GM06990 (cell line): ENCODE data around the gene LGSN.
A peak's percentile ranks its signal among the peaks of the same experiment; 100 is the strongest.

Source experiments
- DNase-seq: peaks from one replicate; pipeline ENCODE4 v3.0.0-alpha.2; 2011; ENCODE audit not compliant: insufficient read length; ENCODE audit errors: extremely low read depth
- H3K27me3 ChIP-seq: replicated peaks from 2 replicates; pipeline ENCODE4 v1.6.0; 2011; ENCODE audit warnings: low read length; ENCODE audit not compliant: control insufficient read depth, insufficient read depth
- H3K36me3 ChIP-seq: 2 replicates; pipeline ENCODE4 v1.5.1; 2011; ENCODE audit warnings: low read length; ENCODE audit not compliant: control insufficient read depth, insufficient read depth
- H3K4me3 ChIP-seq: replicated peaks from 2 replicates; pipeline ENCODE4 v1.5.1; 2011; ENCODE audit warnings: low read depth, mild to moderate bottlenecking, control low read depth, low read length
- TF ChIP-seq, protein P1 (sequence below): IDR thresholded peaks from 2 replicates; pipeline ENCODE4 v1.5.1; 2011; ENCODE audit warnings: low read length, control low read depth, mild to moderate bottlenecking, inconsistent platforms; ENCODE audit not compliant: insufficient read depth, poor library complexity, severe bottlenecking

The LGSN gene

DNA sequence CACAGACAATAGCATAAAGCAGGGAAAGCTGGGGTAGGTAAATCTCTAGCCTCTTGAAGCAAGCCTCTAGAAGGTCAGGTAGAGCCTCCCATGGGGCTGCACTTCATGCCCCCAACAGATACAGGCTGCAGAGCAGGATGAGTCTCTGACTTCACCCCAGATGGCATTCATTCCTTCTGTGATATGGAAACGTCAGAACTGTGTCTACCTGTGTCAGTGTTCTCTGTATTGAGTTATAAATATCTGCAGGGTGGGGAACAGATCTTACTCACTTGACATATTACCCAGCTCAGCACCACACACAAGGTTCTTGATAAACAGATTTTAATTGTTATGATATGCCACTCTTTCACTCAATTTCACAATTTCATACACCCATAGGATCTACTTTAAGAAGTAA, 2.1 kb downstream of the LGSN start:
- H3K27me3 ChIP-seq, result no peaks in the 10 kb centered on the region
- TF ChIP-seq, protein P1, sequence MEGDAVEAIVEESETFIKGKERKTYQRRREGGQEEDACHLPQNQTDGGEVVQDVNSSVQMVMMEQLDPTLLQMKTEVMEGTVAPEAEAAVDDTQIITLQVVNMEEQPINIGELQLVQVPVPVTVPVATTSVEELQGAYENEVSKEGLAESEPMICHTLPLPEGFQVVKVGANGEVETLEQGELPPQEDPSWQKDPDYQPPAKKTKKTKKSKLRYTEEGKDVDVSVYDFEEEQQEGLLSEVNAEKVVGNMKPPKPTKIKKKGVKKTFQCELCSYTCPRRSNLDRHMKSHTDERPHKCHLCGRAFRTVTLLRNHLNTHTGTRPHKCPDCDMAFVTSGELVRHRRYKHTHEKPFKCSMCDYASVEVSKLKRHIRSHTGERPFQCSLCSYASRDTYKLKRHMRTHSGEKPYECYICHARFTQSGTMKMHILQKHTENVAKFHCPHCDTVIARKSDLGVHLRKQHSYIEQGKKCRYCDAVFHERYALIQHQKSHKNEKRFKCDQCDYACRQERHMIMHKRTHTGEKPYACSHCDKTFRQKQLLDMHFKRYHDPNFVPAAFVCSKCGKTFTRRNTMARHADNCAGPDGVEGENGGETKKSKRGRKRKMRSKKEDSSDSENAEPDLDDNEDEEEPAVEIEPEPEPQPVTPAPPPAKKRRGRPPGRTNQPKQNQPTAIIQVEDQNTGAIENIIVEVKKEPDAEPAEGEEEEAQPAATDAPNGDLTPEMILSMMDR, result no peak
- H3K4me3 ChIP-seq, result no peak overlapping the region
- H3K36me3 ChIP-seq, result no peaks in the 10 kb centered on the region
- no peak for DNase-seq

DNA sequence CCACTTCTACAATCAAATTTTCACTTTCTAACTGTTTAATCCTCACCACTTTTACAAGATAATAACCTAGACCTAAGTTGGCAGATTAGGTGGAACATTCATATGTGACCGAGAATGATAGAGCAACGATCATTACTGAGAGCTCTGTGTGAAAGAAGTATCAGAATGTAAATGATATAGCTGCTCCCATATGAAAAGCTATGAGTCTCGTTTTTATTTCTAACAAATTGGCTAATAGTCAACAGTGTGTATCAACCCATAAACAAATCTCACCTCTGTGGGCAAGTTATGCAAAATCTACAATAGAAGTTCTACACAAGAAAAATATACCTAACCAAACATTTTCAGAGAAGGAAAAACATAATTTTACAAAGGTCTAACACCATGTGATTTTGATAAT, 3.7 kb downstream of the LGSN start:
- Histone ChIP-seq H3K27me3 (no peaks in the 10 kb centered on the region), H3K4me3 (no peak overlapping the region), H3K36me3 (no peaks in the 10 kb centered on the region)
- no peak for DNase-seq
- TF ChIP-seq, protein P1, result no peak

DNA sequence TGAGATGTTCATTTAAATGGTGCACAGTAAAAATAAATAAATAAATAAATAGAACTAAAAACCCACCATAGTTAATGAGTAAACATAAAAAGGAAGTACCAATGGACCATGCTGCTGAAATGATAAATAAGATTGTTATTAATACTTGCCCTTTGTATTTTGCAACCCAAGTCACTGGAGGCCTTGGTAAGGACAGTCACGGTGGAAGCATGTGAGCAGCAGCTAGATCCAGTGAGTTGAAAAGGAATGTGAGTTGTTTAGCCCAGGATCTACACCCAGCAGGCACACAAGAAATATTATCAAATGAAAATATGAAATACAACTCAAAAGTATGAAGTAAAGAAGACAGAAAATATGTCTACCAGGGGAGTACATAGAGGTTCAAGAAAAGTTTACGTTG, 6.7 kb downstream of the LGSN start:
- H3K36me3 ChIP-seq, result no peaks in the 10 kb centered on the region
- no peaks in the 10 kb centered on the region for H3K27me3 ChIP-seq
- DNase-seq, result no peak
- H3K4me3 ChIP-seq, result no peak overlapping the region
- TF ChIP-seq, protein P1, result no peak

DNA sequence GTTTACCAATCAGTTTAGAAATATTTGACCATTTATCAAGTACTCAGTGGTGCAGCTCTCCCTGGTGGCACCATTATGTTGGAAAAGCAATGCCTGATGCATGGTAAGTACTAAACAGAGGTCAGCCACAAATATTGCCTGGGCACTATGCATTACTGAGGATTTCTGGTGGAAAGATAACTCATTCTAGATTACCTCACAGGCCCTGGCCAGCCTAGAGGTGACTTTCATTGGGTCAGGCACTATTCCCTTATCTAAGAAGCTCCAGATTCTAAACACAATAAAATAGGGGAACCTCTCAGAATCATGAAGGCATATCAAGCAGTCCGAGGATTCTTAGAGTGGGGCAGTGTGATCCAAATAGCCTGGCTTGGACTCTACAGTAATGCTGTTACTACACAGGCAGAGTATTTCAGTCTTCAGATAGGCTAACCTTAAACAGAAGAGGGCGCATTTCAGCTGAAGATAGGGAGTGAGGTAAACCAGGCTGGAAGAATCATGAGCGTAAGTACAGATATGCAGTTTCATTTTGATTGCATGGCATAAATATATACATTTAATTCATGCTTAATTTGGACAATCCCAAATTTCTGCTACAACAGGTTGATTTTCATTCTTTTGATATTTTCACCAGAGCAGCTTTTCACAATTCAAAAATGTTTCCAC, 12.1 kb downstream of the LGSN start:
- Histone ChIP-seq H3K36me3 (no peaks in the 10 kb centered on the region), H3K4me3 (no peak overlapping the region), H3K27me3 (no peaks in the 10 kb centered on the region)
- TF ChIP-seq, protein P1, result peak; percentile 66
- DNase-seq, result peak; percentile 8

DNA sequence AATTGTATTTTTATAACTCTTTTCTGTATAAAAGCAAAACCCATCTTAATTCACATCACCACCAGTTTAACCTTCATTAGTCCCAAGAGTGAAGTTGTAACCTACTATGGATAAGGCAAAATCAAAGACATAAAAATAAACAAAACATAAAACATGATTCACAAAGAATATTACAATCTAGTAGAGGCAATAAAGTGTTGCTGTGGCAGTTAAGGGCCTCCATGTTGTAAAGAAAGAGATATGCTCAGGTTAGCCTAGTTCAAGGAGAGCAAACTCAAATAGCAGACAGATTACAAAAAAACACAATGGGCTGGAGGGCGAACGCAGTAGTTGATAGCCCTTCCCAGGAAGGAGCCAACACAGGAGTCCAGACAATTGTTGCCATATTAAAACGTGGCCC, 13.4 kb downstream of the LGSN start:
- no peak overlapping the region for H3K4me3 ChIP-seq
- TF ChIP-seq, protein P1, result no peak
- H3K27me3 ChIP-seq, result no peaks in the 10 kb centered on the region
- H3K36me3 ChIP-seq, result no peaks in the 10 kb centered on the region
- no peak for DNase-seq

DNA sequence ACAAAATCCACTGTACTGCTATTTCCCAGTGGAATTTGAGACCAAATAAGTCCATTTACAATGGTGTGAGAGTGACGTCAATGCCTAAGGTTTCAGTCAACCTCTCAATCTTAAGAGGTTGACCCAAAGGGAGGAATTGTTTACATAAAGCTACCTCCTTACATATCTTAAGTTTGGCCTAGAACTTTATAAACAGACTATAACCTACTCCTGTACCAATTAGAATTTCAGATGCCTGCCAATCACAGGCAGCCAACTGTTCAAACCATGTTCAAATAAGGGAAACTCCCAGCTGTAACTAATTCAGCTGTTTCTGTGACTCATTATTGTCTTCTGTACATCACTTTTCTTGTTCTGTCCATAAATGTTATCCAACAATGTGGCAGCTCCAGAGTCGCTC, 14.5 kb downstream of the LGSN start:
- no peak for DNase-seq
- Histone ChIP-seq H3K27me3 (no peaks in the 10 kb centered on the region), H3K36me3 (no peaks in the 10 kb centered on the region), H3K4me3 (no peak overlapping the region)
- TF ChIP-seq, protein P1, result no peak
